DND-41 (cell line): Measurements from ENCODE around the gene ST7.

Experiments
- ATAC-seq: fragments of 200-7000 bp; cut with Tn5 transposase; 3 replicates; pipeline ENCODE4 v1.9.1; 2021; ENCODE audit warnings: low read depth; ENCODE audit not compliant: insufficient read depth
- DNase-seq: peaks from one replicate; pipeline ENCODE4 v3.0.0-alpha.2; 2020
- H2AFZ ChIP-seq: 2 replicates; pipeline ENCODE4 v1.6.0; 2012; ENCODE audit warnings: low read depth, low read length
- H3K27ac ChIP-seq: 2 replicates; pipeline ENCODE4 v1.5.1; 2012; ENCODE audit warnings: low read length, inconsistent platforms
- H3K27me3 ChIP-seq: fragments of 200-600 bp; sonication (generic); 2 replicates; pipeline ENCODE4 v1.6.0; 2012; ENCODE audit warnings: low read length, mild to moderate bottlenecking, inconsistent platforms; ENCODE audit not compliant: insufficient read depth, poor library complexity
- H3K36me3 ChIP-seq: 2 replicates; pipeline ENCODE4 v1.5.1; 2012; ENCODE audit warnings: low read length, inconsistent platforms; ENCODE audit not compliant: insufficient read depth
- H3K4me1 ChIP-seq: 2 replicates; pipeline ENCODE4 v1.5.1; 2012; ENCODE audit warnings: mild to moderate bottlenecking, low read length; ENCODE audit not compliant: insufficient read depth
- H3K4me2 ChIP-seq: 2 replicates; pipeline ENCODE4 v1.6.0; 2012; ENCODE audit warnings: mild to moderate bottlenecking, moderate library complexity, low read length, inconsistent platforms; ENCODE audit not compliant: insufficient read depth
- H3K4me3 ChIP-seq, 2 experiments: fragments of 200-600 bp in 1 of 2; shearing (Covaris generic) in 1 of 2; 2 replicates each; pipeline ENCODE4 v1.5.1; 2012 to 2016; ENCODE audit warnings: inconsistent platforms in 2 of 2, low read length in 2 of 2, mild to moderate bottlenecking in 2 of 2, low read depth in 1 of 2, moderate library complexity in 1 of 2
- H3K79me2 ChIP-seq: 2 replicates; pipeline ENCODE4 v1.6.0; 2012; ENCODE audit warnings: low read length, inconsistent platforms; ENCODE audit not compliant: insufficient read depth
- H3K9ac ChIP-seq: 2 replicates; pipeline ENCODE4 v1.6.0; 2012; ENCODE audit warnings: low read depth, mild to moderate bottlenecking, inconsistent platforms, low read length, moderate library complexity
- H3K9me3 ChIP-seq: 2 replicates; pipeline ENCODE4 v1.5.1; 2012; ENCODE audit warnings: low read length, moderate library complexity, mild to moderate bottlenecking, inconsistent platforms; ENCODE audit not compliant: insufficient read depth, severe bottlenecking
- H4K20me1 ChIP-seq: 2 replicates; pipeline ENCODE4 v1.6.0; 2012; ENCODE audit warnings: low read length; ENCODE audit not compliant: insufficient read depth
- EZH2 ChIP-seq: IDR thresholded peaks from 3 replicates; pipeline ENCODE4 v1.6.1; 2012; ENCODE audit warnings: borderline replicate concordance, low read depth, mild to moderate bottlenecking, moderate library complexity, low read length, inconsistent platforms; ENCODE audit not compliant: severe bottlenecking
- TF ChIP-seq, protein P1 (sequence below): IDR thresholded peaks from 2 replicates; pipeline ENCODE4 v1.5.1; 2012; ENCODE audit warnings: borderline replicate concordance, low read length, moderate library complexity, mild to moderate bottlenecking; ENCODE audit not compliant: poor library complexity, severe bottlenecking; ENCODE audit errors: extremely low read depth

ST7 gene

DNA sequence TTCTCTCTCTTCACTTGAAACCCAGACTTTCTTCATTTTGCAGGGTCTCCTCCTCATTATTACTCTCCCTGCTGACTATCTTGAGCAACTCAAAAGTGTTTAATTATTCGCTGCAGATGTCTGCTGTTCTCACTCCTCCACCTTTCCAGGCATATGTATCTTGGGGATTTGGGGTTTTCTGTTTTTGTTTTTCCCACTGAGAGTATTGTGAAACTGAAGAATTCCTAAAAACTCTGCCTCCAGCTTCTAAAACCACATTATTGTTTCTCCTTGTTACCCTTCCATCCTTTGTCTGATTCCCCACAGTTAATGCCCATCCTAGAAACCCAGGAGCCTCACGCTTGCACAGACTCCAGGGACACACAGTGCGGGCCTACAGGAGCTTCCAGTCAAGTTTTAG is 318.3 kb downstream of the ST7 start:
- H3K79me2 ChIP-seq, result no peaks in the 10 kb centered on the region
- H3K4me2 ChIP-seq, result no peak overlapping the region
- ATAC-seq (no peak), DNase-seq (no peak)
- H3K27ac ChIP-seq, result no peak overlapping the region
- no peaks in the 10 kb centered on the region for H3K36me3 ChIP-seq
- no peaks in the 10 kb centered on the region for H3K9me3 ChIP-seq
- TF ChIP-seq, protein P1, sequence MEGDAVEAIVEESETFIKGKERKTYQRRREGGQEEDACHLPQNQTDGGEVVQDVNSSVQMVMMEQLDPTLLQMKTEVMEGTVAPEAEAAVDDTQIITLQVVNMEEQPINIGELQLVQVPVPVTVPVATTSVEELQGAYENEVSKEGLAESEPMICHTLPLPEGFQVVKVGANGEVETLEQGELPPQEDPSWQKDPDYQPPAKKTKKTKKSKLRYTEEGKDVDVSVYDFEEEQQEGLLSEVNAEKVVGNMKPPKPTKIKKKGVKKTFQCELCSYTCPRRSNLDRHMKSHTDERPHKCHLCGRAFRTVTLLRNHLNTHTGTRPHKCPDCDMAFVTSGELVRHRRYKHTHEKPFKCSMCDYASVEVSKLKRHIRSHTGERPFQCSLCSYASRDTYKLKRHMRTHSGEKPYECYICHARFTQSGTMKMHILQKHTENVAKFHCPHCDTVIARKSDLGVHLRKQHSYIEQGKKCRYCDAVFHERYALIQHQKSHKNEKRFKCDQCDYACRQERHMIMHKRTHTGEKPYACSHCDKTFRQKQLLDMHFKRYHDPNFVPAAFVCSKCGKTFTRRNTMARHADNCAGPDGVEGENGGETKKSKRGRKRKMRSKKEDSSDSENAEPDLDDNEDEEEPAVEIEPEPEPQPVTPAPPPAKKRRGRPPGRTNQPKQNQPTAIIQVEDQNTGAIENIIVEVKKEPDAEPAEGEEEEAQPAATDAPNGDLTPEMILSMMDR, result no peak
- no peak for TF ChIP-seq EZH2
- H3K4me3 ChIP-seq, result no peak overlapping the region
- H4K20me1 ChIP-seq, result no peaks in the 10 kb centered on the region
- H3K9ac ChIP-seq, result no peak overlapping the region
- no peak overlapping the region for H2AFZ ChIP-seq
- peaks cover 18% of the 10 kb centered on the region for H3K27me3 ChIP-seq
- H3K4me1 ChIP-seq, result no peaks in the 10 kb centered on the region

DNA sequence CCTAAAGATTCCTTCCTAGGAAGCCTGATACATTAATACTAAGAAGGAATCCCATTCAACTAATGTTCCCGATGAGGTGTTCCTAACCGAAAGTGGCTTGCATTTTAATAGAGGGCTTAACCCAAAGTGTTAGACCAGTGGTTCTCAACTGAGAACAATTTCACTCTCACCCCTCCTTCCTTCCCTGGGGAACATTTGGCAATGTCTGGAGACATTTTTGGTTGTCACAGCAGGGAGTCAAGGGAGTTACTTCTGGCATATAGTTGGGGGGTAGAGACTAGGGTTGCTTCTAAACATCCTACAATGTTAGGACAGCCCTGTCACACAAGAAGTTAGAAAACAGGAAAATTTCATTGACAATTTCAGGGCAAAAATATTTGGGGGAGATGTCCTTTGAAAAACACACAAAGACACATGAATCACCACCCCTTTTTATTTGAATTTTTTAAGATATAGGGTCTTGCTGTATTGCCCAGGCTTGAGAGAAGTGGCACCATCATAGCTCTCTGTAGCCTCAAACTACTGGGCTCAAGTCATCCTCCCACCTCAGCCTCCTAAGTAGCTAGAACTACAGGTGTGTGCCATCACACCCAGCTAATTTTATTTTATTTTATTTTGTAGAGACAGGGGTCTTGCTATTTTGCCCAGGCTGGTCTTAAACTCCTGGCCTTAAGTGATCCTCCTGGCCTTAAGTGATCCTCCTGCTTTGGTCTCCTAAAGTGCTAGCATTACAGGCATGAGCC is 318.9 kb downstream of the ST7 start:
- DNase-seq, result no peak
- Histone ChIP-seq H3K79me2 (no peaks in the 10 kb centered on the region), H2AFZ (no peak overlapping the region), H3K36me3 (no peaks in the 10 kb centered on the region), H3K4me2 (no peak overlapping the region), H3K4me1 (no peaks in the 10 kb centered on the region), H3K9me3 (no peaks in the 10 kb centered on the region), H3K27me3 (peaks cover 18% of the 10 kb centered on the region), H4K20me1 (no peaks in the 10 kb centered on the region), H3K4me3 (no peak overlapping the region), H3K27ac (no peak overlapping the region), H3K9ac (no peak overlapping the region)
- no peak for TF ChIP-seq EZH2
- TF ChIP-seq, protein P1, result no peak
- no peak for ATAC-seq

DNA sequence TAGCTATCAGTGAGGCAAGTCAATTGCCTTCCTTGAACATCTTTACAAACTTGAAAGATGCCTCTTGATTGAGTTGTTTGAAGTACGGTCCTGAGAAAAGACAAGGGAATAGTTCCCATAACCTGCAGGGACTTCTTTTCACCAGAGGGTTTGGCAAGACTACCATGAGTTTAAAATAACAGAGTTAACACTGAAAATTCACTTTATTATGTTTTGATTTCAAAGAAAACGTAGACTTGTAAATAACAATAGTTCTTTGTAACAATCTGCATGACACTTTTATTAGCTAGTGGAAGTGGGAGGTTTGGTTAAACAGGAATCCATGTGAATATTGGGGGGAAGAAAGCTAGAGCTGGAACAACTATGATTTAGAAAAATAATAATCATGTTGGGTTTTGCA is 320.0 kb downstream of the ST7 start:
- Histone ChIP-seq H3K27ac (no peak overlapping the region), H2AFZ (no peak overlapping the region), H3K4me1 (no peaks in the 10 kb centered on the region), H3K4me2 (no peak overlapping the region), H3K9me3 (no peaks in the 10 kb centered on the region), H3K79me2 (no peaks in the 10 kb centered on the region), H3K4me3 (no peak overlapping the region), H3K9ac (no peak overlapping the region), H4K20me1 (no peaks in the 10 kb centered on the region), H3K36me3 (no peaks in the 10 kb centered on the region), H3K27me3 (peaks cover 18% of the 10 kb centered on the region)
- ATAC-seq, result no peak
- TF ChIP-seq, protein P1, result no peak
- TF ChIP-seq EZH2, result no peak
- no peak for DNase-seq
